Stimulated activated CD4-positive, alpha-beta T cell treated with anti-CD3 and anti-CD28 coated beads, Interleukin-12 subunit alpha, Interleukin-12 subunit beta, amount 100 ng/mL, for 4 hours (primary cell): ENCODE measurements around the gene ZNF3.

Experiments
- DNase-seq: peaks from one replicate; pipeline ENCODE4 v3.0.0-alpha.2; 2020

Gene ZNF3

DNA sequence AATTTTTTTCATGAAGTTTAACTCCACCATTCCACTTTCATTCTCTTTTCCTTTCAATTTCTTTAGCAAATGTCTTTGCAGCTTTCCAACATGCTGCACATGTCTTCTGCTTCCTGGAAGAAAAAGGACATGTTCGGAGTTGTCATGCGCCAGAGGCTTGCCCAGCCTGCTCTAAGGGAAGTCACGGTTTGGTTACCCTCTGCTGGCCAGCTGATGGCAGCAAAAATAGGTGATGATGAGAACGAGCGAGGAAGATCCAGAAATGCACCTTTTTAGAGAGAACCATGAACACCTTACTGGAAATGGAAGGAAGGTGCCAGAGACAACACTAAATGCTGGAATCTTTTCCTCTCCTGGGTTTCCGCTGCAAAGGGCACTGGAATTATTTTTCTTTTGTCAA lies 36.8 kb downstream of the ZNF3 start:
- no peak for DNase-seq

- no peak for DNase-seq
Measured at GRCh38 chr7:100040575-100040974, 40.9 kb downstream of the ZNF3 start.

GRCh38 chr7:100038326-100038725 lies 43.2 kb downstream of the ZNF3 start:
- DNase-seq, result no peak

DNA sequence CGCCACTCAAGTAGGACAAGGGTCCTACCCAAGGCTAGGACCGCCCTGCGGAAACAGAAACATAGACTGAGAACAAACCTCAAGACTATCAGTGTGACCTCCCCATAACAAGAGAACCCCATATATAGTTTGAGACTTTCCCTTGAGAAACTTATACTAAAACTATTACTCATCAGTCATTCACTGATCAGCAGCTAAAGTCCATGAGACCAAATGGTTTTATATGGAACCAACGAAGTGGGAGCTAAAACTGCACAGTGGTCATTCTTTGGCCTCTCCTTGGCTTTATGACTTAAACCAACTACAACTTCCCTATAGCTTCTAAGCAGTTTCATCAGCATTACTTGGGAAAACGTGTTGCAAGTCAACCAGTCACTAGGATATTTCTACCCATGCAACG lies 45.6 kb downstream of the ZNF3 start:
- DNase-seq, result no peak

- DNase-seq, result no peak
Measured at GRCh38 chr7:100034871-100035510, 46.5 kb downstream of the ZNF3 start.

DNA sequence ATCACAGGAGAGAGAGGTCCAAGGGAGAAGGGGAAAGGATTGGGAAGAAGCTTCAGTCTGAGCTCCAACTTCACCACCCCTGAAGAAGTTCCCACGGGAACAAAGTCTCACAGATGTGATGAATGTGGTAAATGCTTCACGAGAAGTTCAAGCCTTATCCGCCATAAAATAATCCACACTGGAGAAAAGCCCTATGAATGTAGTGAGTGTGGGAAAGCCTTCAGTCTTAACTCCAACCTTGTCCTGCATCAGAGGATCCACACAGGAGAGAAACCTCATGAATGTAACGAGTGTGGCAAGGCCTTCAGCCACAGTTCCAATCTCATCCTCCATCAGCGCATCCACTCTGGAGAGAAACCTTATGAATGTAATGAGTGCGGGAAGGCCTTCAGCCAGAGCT lies 48.0 kb downstream of the ZNF3 start:
- no peak for DNase-seq

DNA sequence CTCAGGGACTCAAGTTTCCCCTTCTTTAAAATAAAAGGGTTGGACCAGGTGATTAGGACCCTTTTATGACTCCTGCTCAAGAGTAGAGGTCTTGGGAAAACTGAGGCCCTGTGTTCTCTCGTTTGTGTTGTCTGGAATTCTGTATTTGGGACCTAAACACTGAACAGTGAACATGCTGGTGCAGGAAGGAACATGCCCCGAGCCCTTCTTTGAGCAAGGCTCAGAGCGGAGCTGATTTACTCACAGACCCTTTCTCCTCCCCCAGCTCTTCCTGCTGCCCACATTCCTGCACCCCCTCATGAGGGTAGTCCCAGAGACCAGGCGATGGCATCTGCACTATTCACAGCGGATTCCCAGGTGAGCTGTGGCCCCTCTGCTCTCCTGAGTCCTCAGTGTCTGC lies 51.9 kb downstream of the ZNF3 start:
- DNase-seq, result no peak

DNA sequence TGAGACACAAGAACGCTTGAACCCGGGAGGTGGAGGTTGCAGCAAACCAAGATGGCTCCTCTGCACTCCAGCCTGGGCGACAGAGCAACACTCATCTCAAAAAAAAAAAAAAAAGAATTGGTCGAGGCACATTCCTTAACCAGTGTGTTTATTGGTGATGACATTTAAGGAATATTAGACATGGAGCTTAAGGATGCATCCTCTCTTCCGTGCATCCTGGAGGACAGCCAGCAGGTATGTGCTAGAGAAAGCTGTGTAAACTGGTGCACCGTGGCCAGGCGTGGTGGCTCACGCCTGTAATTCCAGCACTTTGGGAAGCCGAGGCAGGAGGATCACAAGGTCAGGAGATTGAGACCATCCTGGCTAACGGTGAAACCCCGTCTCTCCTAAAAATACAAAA lies 54.3 kb downstream of the ZNF3 start:
- no peak for DNase-seq

DNA sequence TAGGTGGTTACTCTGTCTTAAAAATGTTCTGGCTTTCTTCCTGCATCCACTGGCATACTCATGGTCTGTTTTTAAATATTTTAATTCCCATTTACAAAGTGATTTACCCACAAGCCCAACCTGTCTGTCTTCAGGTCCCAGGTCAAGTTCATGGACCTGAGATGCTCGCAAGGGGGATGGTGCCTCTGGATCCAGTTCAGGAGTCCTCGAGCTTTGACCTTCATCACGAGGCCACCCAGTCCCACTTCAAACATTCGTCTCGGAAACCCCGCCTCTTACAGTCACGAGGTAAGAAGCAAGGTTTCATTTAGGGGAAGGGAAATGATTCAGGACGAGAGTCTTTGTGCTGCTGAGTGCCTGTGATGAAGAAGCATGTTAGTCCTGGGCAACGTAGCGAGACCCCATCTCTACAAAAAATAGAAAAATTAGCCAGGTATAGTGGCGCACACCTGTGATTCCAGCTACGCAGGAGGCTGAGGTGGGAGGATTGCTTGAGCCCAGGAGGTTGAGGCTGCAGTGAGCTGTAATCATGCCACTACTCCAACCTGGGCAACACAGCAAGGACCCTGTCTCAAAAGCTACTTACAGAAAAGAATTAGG lies 57.4 kb downstream of the ZNF3 start:
- DNase-seq, result no peak

DNA sequence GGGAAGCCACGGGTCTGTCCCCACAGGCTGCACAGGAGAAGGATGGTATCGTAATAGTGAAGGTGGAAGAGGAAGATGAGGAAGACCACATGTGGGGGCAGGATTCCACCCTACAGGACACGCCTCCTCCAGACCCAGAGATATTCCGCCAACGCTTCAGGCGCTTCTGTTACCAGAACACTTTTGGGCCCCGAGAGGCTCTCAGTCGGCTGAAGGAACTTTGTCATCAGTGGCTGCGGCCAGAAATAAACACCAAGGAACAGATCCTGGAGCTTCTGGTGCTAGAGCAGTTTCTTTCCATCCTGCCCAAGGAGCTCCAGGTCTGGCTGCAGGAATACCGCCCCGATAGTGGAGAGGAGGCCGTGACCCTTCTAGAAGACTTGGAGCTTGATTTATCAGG lies 58.0 kb downstream of the ZNF3 start:
- no peak for DNase-seq

DNA sequence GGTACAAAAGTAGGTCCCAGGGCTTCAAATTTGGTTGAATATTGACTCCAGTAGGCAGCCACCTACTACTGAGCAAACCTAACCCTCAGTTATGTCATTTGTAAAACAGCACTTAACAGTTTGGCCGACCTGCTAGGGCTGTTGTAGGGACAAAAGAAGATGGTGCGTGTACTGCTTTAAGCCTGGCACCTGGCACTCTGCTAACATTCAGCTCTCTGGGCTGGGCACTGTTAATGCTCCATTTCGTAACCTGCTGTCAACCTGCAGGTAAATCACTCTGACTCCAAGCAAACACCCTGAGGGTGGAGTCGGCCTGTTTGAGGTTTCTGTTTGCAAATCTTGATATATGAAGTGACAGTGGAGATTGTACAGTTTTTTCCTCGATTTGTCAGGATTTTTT lies 58.9 kb downstream of the ZNF3 start:
- DNase-seq, result no peak

GRCh38 chr7:100021297-100021696 lies 60.2 kb downstream of the ZNF3 start:
- DNase-seq, result no peak
